Pons (tissue), 1 donor: Measurements from ENCODE around the gene ARL10.
A peak's percentile ranks its signal among the peaks of the same experiment; 100 is the strongest.

ENCODE experiments used
- DNase-seq: peaks from one replicate; pipeline ENCODE4 v3.0.0-alpha.2; 2016; ENCODE audit warnings: low spot score

Gene ARL10

DNA sequence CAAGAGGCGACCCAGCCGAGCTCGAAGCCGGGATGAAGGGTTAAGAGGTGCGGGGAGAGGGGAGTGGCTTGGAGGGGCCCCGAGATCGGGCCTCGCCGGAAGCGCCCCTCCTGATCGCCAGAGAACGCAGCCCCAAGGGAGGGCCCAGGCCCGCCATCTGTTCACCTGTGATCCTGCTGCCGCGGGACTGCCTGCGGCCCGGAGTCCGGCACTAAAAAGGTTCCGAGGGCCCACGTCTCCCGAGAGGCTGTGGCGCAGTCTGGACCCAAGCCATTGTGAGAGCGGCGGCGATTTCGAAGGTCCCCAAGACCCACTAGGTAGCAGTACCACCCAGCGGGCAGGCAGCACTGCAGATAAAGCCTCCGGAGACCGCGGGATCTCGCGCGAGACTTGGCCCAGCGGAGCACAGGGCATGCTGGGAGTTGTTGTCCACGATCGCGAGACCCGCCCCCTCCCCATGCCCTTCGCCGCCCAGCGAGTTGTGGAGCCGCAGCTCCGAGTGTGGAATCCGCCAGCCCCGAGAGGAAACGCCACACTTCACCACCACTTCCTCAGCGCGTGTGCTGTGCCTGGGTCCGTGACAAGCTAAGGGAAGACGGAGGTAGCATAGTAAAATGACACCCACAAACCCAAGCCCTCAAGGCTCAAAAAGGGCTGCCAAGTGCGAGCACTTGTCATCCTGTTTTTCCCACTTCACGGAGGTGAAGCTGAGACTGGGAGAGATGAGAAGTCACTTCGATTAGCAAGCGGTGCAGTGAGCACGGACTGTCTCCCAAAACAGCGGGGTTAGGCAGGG is 3.7 kb upstream of the ARL10 start, which contains the start of gene KIAA1191:
TSS of gene KIAA1191 (minus strand) at position 328 of the 796 bp plus-strand sequence. CDS start 2,256 bp downstream, outside the sequence.
- DNase-seq = peak; percentile 89

DNA sequence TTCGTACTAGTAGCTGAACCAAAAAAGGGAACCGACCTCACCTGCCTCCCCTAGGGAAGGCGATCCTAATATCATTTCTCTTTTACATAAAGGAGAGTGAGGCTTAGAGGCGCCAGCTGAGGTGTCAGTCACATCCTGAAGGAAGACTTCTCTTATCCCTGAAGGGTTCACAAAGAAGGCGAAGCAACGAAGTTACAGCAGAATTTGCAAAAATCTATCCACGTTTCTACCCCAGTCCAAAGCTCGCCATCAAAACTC is 3.1 kb upstream of the ARL10 start:
- DNase-seq = no peak

DNA sequence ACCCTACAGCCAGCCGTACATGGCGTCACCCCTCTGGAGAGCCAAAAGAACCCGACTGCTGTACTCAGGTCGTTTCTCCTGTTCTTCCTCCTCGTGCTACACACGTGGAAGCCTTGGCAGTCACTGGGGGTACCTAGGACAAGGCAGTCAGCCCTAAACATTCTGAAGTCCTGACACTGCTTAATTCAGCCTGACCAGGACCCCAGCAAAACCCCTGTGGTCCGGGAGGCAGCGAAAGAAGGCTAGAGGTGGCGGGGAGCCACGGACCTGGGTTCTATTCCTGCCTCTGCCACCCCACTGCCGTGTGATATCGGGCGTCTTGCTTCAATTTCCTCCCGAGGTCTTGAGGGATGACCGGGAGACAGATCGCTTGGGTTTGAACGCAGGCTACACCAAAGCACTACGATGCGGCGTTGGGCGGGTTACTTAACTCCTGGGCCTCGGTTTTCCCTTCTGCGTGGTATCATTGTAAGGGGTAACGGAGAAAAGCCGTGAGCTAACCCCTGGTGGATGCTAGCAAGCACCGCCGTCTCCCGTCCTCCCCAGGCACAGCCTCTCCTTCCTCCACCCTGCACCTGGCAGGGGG is 429 bp upstream of the ARL10 start:
- DNase-seq = peak; percentile 17

DNA sequence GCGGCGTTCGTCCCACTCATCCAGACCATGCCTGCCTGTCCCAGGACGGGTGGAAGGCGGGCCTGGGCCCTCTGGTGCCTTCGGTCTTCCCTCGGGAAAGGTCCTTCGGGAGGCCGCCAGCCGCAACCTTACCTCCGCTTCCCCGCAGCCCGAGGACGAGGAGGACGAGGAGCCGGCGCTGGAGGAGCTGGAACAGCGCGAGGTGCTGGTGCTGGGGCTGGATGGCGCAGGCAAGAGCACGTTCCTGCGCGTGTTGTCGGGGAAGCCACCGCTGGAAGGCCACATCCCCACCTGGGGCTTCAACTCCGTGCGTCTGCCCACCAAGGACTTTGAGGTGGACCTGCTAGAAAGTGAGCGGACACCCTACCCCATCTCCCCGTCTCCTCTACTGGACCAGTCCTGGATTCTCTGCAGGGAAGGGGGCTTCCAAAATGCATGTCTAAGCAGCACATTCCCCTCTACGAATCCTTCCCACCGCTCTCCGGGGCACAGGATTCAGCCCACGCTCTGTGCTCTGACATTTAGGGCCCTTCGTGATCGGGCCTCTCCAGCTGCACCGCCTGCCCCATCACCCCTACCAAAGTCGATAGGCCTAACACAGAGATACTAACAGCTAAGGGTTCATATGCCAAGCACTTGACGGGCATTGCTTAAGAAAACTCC is 1.1 kb downstream of the ARL10 start:
- no peak for DNase-seq

DNA sequence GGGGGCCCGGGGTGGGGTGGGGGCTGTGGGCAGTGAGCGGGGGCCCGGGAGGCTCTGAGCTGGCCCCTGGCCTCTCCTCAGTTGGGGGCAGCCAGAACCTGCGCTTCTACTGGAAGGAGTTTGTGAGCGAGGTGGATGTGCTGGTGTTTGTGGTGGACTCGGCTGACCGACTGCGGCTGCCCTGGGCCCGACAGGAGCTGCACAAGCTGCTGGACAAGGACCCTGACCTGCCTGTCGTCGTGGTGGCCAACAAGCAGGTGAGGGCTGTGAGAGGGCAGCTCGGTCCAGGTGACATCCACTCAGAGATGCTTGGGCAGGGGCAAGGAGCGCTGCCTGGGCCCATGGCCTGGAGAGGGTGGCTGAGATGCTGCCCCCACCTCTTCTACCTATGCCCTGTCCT is 3.4 kb downstream of the ARL10 start:
- DNase-seq = no peak

DNA sequence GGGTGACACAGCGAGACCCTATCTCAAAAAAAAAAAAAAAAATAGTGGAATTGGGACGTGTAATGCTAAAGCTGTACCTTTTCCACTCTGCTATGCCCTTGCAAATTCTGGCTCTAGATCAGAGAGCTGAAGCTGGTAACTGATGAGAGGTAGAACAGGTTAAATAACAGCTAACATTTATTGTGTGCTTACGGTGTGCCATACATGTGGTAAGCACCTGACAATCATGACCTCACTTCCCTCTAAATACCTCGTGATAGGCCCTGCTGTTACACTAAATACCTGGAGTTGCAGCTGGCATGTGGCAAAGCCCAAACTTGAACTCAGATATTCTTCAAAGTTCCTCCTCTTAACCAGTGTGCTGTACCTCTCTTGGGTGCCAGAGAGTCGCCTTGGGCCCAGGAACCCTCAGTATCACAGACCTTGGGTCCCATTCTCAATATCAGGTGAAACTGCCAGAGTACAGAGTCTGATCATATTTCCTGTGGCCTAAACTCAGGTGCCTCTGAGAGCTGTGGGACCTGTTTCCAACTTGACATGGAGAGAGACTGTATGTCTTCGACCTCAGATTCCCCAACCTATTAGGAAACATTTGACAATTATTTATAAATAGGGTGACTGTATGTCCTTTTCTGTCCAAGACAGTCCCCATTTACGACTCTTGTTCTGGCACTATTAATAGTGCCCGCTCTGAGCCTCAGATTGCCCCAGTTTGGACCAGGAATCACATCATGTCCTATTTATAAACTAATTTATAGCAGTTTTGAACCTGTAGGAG is 4.8 kb downstream of the ARL10 start:
- DNase-seq = no peak

DNA sequence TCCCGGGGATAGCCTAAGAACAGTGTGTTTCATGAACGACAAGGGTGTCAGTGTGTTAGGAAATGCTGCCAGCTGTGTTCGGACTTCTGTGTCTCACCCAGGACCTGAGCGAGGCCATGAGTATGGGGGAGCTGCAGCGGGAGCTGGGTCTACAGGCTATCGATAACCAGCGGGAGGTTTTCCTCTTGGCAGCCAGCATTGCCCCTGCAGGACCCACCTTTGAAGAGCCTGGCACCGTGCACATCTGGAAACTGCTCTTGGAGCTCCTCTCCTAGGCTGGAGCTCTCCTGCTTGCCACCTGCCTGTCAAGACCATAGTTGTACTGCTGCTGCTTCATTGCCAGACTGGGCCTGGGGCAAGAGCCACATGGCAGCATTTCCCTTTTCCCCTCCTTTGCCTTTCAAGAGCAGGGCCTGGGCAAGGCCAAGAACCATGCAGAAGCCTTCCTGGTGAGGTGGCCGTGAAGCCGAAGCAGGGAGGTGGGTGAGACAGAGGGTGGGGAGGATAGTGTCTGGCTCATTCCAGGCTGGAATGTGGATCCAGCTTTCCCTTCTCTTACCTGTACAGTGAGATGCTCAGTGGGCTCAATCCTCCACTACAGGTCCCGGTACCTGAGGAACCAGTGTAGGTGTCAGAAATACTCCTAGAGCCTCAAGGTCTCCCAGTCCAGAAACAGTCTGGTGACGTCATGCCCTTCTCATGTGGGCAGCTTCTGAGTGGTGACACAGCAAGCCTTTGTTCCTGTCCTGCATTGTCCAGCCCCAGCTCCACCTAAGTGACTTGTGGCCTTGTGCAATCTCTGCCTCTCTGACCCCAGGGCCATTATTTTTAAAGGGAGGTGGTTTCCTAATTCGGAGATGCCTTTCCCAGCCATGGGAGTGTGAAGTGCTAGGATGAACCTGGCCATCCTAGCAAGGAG is 6.6 kb downstream of the ARL10 start:
- peak; percentile 73 for DNase-seq

DNA sequence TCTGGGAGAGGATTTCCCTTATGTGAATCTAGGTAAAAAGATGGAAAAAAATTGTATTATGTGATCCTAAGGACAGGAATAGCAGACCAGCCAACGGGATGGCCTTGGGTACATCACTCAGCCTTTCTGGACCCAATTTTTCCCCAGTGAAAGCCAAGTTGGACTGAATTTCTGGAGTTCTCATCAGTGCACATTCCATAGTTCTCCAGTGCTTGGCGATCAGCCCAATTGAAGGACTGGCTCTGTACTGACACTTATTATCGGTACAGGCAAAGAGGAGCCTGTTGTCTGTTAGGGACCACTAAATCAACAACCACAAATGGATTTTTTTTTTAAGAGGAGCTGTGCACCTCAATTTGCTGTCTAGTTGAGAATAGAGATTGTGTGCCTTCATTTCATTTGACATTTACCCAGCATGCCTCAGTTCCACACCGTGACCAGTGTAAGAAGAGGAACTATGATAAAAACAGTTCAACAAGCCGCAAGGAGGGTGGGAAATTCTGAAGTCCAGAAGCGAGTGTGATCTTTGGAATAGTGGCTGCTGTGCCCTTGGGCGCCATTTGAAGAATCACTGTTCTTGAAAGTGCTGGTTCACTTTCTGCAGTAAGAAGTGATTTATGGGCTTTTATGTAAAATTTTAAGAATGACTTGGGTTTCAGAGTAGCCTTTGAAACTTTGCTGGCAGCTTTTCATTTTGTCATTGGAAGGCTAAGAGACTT is 8.0 kb downstream of the ARL10 start:
- DNase-seq = no peak

DNA sequence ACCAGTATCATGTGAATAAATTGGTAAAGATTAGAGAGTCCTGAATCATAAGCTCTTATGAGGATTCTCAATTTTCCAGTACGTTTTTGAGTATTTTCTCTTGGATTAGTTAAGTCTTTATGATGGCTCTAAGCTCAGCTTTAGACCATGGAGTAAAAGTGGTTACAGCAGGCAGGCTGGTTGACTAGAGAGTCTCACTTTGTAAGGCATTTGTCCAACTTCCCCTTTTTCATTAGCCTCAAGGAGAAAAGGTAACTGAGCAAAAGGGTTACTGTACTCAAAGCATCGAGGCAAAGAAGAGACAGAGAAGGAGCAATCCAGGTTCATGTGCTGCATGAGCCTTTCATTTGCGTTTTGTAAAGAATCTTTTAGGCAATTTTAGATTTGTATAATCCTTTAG is 14.6 kb downstream of the ARL10 start:
- DNase-seq = no peak

DNA sequence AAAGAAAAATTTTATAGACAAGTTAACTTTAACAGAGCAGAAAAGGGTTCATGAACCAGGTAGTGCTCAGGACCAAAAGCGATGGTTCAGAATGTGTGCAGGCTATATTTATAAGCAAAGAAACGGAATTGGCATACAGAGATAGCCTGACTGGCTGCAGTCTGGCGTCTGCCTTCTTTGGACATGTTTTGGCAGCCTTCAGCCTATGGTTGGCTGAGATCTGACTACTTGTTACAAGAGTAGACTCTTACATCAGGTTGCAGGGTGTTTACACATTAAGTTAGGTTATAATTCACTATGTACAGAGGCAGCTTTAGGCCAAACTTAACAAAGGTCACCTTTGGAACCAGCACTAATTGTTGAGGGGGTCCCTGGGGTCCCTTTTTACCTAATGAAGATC is 16.1 kb downstream of the ARL10 start:
- DNase-seq = no peak

DNA sequence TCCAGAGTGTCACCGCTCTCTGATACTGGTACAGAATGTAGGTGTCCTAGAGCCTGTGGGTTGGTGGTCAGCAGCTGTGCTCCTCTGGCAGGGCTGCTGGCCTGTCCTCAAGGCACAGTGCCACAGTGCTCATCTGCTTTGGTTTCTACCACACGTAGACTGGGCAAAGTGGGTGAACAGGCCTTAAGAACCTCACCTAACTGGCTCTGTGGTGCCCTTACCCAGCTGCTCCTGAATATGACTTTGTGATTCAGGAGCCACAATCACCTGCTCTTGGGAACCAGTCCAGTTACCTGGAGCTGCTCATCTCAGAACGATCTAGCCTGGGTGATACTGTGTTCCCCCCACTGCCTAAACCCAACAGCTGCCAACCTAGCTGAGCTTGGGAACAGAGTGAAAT is 16.7 kb downstream of the ARL10 start:
- DNase-seq = no peak

DNA sequence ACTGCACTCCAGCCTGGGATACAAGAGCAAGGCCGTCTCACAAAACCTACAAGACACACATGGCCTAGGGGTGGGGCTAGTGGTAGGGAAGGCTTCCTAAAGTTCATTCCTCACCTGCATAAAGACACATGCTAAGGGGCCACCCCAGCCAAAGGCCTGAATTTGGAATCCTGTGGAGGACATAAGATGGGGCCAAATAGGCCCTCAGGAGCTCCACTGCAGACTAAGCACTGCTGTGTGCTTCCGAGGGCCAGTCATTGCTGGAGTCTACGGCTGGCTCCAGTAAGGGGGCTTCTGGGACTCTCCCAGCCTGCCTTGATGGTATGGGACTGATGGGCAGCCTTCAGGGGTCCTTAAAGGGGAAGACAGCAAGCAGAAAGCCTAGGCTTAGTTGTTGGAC is 17.4 kb downstream of the ARL10 start:
- DNase-seq = no peak

DNA sequence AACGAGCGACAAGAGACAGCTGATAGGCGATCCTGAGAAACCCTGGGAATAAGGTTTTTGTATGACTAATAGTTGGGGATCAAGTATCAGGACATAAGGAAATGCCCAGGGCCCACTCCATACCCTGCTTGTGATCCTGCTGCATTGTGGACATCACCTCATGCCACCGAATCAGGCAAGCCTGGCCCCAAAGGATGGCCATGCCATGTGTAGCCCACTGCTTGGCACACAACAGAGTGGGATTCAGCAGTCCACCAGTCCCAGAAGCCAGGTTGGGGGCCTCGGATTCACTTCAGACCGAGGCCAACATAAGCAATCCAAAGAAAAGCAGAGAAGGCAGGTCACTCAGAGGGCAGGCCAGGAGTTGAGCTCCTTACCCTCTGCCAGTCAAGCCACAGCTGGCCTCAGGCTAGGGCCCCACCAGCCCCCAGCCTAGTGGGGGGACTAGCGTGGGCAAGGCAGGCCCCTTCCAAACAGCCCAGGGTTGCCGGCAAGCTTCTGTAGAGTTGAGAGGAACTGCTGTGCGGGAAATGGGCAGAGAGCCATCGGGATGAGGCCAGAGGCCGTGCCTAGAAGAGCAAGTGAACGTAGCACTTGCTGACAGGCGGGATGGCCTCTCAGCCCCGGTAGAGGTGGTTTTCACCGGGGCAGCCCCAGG is 18.1 kb downstream of the ARL10 start:
- no peak for DNase-seq

DNA sequence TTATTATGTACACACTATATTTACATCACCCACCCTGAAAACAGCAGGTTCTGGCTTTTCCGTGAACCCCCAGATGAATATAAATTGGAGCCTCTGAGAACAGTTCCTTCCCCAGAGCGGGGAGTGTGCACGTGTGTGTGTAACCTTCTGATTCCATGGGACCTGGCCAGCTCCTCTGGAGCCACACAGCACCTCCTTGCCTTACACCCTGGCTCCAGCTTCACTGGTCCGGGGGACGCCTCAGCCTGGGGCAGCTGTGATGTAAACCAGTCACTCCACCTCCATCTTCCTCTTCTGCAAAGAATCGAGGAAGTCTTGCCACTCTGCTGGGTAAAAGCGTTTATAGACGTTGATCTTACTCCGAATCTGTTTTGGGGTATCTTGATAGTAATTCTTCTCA is 18.7 kb downstream of the ARL10 start:
- DNase-seq = no peak

DNA sequence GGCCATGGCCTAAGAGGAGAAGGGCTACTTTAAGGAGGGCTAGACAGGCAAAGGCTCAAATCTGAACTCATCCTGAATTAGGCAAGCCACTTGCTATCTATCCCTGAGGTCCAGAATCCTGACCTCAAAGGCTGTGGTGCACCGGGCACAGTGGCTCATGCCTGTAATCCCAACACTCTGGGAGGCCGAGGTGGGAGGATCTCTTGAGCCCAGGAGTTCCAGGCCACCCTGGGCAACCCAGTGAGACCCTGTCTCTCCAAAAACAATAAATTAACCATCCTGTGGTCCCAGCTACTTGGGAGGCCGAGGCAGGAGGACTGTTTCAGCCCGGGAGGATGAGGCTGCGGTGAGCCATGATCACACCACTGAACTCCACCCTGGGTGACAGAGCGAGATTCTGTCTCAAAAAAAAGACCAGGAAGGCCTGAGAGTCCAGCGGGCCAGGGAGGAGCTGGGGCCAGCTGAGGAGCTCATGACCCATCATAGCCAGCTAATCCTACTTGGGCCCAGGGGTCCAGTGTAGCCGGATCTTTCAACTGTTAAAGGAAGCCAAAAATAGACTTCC is 19.2 kb downstream of the ARL10 start:
- no peak for DNase-seq

DNA sequence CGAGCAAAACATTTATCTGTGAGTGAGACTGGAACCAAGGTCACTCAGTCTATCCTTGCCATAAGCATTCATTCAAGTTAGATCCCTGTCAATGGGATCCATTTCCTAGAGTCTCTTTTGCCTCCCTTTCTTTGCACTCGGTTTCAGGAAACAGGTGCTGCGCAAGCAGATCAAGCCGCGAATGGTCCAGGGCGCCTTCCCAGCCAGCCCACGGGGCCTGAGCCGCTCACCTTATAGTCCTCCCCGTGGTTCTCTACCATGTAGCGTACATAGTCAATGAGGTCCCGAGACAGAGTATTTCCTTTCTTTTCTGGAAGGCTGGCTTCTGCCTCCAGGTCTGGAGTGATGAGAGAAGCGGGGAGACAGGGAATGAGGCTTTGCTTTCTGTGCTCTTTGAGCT is 19.7 kb downstream of the ARL10 start:
- no peak for DNase-seq

DNA sequence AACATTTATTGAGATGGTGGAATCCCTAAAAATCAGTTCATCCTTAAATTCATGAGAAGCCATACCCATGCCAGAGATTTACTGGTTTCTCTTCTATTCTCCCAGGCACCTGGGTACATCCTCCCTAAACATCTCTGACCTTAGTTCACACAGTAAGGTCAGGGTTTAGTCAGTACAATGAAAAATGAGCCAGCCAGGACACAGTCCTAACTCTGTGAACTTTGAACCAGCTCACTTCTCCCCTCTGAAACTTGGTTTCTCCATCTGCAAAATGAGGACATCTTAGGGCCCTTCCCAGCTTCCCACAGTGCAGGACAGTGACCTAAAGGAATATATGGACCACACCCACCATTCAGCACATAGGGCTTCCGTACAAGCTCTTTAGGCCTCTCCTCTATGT is 21.2 kb downstream of the ARL10 start:
- no peak for DNase-seq

DNA sequence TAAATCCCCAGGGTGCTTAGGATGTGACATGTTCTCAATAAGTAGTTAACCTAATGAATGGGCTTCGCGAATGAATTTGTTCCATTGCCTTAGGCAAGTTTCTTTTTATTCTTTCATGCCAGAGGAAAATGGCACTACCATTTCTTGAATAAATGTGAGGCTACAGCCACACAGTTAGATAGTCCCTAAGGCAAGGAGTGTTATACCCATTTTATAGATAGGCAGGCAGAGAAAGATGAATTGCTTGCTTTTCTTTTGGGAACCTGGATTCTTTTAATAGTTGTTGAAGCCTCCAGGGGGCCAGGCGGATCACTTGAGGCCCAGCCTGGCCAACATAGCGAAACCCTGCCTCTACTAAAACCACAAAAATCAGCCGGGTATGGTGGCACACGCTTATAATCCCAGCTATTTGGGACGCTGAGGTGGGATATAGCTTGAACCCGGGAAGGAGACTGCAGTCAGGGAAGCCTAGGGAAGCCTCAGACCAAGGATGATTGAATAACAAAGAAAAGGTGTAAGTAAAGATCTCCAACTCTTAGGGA is 22.2 kb downstream of the ARL10 start:
- DNase-seq = no peak

DNA sequence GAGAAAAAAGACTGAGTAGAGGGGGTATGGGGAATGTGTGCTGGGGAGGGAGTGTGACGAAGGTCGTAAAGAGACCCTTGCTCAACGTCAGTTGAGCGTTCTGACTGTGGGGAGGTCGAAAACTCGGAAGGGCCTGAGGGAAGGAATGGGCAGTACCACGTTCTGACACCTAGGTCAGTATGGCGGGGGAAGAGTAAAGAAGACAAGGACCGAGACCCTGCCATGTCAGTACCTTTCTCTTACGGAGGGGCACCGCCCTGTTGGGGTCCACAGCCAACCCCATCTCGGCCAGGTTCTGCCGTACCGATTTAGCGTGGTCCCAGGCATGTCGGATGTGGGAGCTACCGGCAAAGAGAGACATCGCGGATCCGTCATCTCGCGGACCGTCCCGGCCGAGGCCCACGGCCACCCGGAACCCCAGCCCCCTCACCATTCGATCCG is 22.7 kb downstream of the ARL10 start:
- no peak for DNase-seq
